Measurements from ENCODE around the gene CXCL6. TPM values are rescaled to one million over a fixed set of nuclear protein-coding genes. Genes with fewer than 3 reads are reported as not detected.

Gene CXCL6
- not detected for total RNA-seq

GRCh38 chr4:73836373-73837279 is at the start of gene CXCL6:
Gene CXCL6 (plus strand): TSS chr4:73836678. CDS start chr4:73836751, 73 bp downstream.

GRCh38 chr4:73853246-73853704 is 16.8 kb downstream of the CXCL6 start, which contains the start of gene PF4V1:
Gene PF4V1 (plus strand): TSS chr4:73853296. CDS start chr4:73853363, 67 bp downstream.

GRCh38 chr4:73869130-73870055 is 32.9 kb downstream of the CXCL6 start, which contains the start of gene CXCL1:
Gene CXCL1 (plus strand): TSS chr4:73869393. CDS start chr4:73869471, 78 bp downstream.

Other genes with a start within 250 kb of the CXCL6 start
- gene RASSF6, start 216.2 kb upstream of the CXCL6 start, total RNA-seq, result 4.2 TPM
- 4.7 TPM for gene CXCL8, start 96.1 kb upstream of the CXCL6 start, total RNA-seq
- gene PF4V1, start 16.6 kb downstream of the CXCL6 start, total RNA-seq, result not detected
- gene CXCL1, start 32.7 kb downstream of the CXCL6 start, total RNA-seq, result 2.7 TPM
- gene PF4, start 145.3 kb downstream of the CXCL6 start, total RNA-seq, result 4.5 TPM
- 17.5 TPM for gene PPBP, start 151.5 kb downstream of the CXCL6 start, total RNA-seq
- gene CXCL5, start 162.0 kb downstream of the CXCL6 start, total RNA-seq, result 0.44 TPM
- 1.5 TPM for gene CXCL3, start 202.0 kb downstream of the CXCL6 start, total RNA-seq

Measured in camera-type eye (tissue), 1 donor.